T-helper 2 cell treated with Interferon-gamma antibody and Interleukin-4, amounts not matched to agents 5 μg/mL and 100 μg/mL, for 36 hours (primary cell): ENCODE measurements around the gene CCDC149.
A peak's percentile ranks its signal among the peaks of the same experiment; 100 is the strongest.

Source experiments
- DNase-seq: peaks from one replicate; pipeline ENCODE4 v3.0.0; 2021; ENCODE audit warnings: low spot score
- H3K27ac Mint-ChIP-seq: one replicate; pipeline ENCODE4 v1.8.0; 2021; ENCODE audit warnings: mild to moderate bottlenecking, mixed read lengths
- H3K27me3 Mint-ChIP-seq: one replicate; pipeline ENCODE4 v1.8.0; 2021; ENCODE audit warnings: low read depth, mixed read lengths
- H3K36me3 Mint-ChIP-seq: one replicate; pipeline ENCODE4 v1.8.0; 2021; ENCODE audit warnings: low read depth, mixed read lengths
- H3K4me1 Mint-ChIP-seq: one replicate; pipeline ENCODE4 v1.8.0; 2021; ENCODE audit warnings: low read depth, mixed read lengths
- H3K4me3 Mint-ChIP-seq: one replicate; pipeline ENCODE4 v1.8.0; 2022; ENCODE audit warnings: mild to moderate bottlenecking, moderate library complexity, mixed read lengths
- H3K9me3 Mint-ChIP-seq: one replicate; pipeline ENCODE4 v1.8.0; 2021; ENCODE audit warnings: mixed read lengths

The CCDC149 gene

DNA sequence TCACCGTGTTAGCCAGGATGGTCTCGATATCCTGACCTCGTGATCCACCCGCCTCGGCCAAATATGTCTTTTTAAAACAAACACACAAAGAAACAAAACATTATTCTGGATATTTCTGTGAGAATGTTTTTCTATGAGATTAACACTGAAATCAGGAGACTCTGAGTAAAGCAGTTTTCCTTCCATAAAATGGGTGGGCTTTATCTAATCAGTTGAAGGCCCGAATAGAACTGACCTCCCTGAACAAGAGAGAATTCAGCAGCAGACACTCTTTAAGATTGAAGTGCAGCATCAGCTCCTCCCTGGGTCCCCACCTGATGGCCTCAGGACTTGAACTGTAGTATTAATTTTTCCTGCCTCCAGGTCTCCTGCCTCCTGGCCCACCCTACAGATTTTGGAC lies 139.9 kb downstream of the CCDC149 start:
- Mint-ChIP-seq H3K9me3 (no peaks in the 10 kb centered on the region), H3K36me3 (no peaks in the 10 kb centered on the region), H3K27ac (no peak overlapping the region), H3K4me3 (no peak overlapping the region), H3K4me1 (peaks cover 8% of the 10 kb centered on the region), H3K27me3 (no peaks in the 10 kb centered on the region)
- no peak for DNase-seq

DNA sequence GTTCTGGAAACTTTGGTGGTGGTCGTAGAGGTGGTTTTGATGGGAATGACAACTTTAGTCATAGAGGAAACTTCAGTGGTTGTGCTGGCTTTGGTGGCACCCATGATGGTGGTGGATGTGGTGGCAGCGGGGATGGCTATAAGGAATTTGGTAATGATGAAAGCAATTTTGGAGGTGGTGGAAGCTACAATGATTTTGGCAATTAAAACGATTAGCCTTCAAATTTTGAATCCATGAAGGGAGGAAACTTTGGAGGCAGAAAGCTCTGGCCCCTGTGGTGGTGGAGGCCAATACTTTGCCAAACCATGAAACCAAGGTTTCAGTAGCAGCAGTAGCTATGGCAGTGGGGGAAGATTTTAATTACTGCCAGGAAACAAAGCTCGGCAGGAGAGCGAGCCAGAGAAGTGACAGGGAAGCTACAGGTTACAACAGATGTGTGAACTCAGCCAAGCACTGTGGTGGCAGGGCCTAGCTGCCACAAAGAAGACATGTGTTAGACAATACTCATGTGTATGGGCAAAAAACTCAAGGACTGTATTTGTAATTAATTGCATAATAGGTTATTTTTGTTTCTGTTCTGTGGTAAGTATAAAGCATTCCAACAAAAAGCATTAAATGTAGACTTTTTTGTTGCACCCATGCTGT lies 140.7 kb downstream of the CCDC149 start:
- H3K27me3 Mint-ChIP-seq: no peaks in the 10 kb centered on the region
- no peak overlapping the region for H3K27ac Mint-ChIP-seq
- H3K36me3 Mint-ChIP-seq: no peaks in the 10 kb centered on the region
- no peaks in the 10 kb centered on the region for H3K9me3 Mint-ChIP-seq
- no peak for DNase-seq
- no peak overlapping the region for H3K4me3 Mint-ChIP-seq
- H3K4me1 Mint-ChIP-seq: peaks cover 8% of the 10 kb centered on the region

DNA sequence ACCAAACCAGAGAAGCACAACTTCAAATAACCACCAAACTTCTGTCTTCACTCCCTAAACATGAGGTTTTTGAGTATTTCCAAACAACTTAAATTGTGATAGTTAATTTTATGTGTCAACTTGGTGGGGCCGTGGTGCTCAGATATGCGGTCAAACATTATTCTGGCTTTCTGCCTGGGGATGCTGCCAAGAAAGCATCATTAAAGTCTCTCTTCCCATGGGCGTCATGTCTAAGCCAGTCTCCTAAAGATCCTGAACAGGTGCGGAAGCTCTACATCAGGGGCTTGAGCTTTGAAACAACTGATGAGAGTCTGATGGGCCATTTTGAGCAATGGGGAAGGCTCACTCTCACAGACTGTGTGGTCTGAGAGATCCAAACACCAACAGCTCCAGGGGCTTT lies 141.6 kb downstream of the CCDC149 start:
- Mint-ChIP-seq H3K4me1 (peaks cover 8% of the 10 kb centered on the region), H3K27ac (no peak overlapping the region), H3K9me3 (peaks cover 3% of the 10 kb centered on the region), H3K27me3 (no peaks in the 10 kb centered on the region), H3K36me3 (no peaks in the 10 kb centered on the region), H3K4me3 (no peak overlapping the region)
- no peak for DNase-seq

DNA sequence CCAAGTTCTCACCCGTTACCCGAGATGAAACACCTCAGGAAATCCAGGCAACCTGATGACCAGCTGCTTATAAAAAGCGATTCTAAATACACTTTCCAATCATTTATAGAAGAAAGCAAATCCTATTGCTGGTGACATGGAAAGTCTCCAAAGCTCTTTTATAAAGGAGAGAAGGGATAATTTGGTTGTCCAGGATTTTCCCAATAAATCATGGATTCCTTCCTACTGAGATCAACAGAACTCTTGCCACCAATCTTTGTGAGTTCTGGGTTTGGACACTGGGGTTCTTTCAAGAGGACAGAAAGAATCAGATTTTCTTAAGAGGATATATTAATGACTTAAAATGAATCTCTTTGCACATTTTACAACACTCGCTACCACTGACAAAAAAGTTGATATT lies 142.2 kb downstream of the CCDC149 start:
- Mint-ChIP-seq H3K27ac (no peak overlapping the region), H3K4me1 (peaks cover 8% of the 10 kb centered on the region), H3K36me3 (no peaks in the 10 kb centered on the region), H3K4me3 (no peak overlapping the region), H3K9me3 (peaks cover 3% of the 10 kb centered on the region), H3K27me3 (no peaks in the 10 kb centered on the region)
- DNase-seq: no peak

DNA sequence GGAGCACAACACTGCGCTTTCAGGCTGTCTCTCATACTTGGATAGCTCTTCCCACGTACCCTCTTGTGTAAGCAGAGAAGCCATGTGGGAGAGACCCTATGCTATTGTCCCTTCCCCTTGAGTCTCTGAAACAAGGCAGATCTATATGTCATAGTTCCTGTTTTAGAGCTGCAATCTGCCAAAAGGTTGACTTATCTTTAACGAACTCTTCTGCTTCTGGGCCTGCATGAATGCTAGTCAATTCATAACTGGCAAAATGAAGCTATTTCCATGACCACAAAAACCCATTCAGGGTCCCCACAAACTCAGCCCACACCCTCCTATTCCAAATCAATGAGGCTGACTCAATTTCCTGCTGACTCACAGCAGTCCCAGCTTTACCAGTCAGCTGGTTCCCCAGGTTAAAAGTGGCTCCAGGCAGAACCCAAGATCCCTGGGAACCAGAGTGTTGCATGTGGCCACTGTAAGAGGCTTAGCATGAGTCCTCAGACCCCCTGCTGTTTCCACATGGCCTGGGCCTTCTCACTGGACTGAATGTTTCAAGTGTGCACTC lies 142.7 kb downstream of the CCDC149 start:
- no peaks in the 10 kb centered on the region for H3K27me3 Mint-ChIP-seq

DNA sequence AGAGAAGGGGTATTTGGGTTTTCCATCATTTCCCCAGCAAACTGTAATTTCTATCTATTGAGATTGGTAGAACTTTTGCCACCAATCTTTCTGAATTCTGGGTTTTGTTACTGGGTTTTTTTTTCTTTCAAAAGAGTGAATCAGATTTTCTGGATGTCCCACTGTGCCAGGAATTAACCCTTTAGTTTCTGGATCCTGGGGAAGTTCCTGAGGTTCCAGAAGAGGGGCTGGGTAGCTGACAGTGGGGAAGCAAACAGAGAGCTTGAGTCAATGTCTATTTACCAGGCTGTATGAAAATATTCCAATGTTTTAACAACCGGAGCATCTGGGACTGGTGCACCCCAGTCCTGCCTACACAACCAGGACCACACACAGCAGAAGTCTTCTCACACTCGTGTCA lies 143.3 kb downstream of the CCDC149 start:
- no peak for DNase-seq
- no peaks in the 10 kb centered on the region for H3K27me3 Mint-ChIP-seq
- H3K36me3 Mint-ChIP-seq: no peaks in the 10 kb centered on the region
- H3K27ac Mint-ChIP-seq: no peak overlapping the region
- H3K4me3 Mint-ChIP-seq: no peak overlapping the region
- peaks cover 3% of the 10 kb centered on the region for H3K9me3 Mint-ChIP-seq
- H3K4me1 Mint-ChIP-seq: peaks cover 8% of the 10 kb centered on the region

More for the DNA sequence above, 142.7 kb downstream of the CCDC149 start:
- Mint-ChIP-seq H3K4me3 (no peak overlapping the region), H3K9me3 (peaks cover 3% of the 10 kb centered on the region), H3K36me3 (no peaks in the 10 kb centered on the region), H3K27ac (no peak overlapping the region), H3K4me1 (peaks cover 8% of the 10 kb centered on the region)
- DNase-seq: peak; percentile 27

DNA sequence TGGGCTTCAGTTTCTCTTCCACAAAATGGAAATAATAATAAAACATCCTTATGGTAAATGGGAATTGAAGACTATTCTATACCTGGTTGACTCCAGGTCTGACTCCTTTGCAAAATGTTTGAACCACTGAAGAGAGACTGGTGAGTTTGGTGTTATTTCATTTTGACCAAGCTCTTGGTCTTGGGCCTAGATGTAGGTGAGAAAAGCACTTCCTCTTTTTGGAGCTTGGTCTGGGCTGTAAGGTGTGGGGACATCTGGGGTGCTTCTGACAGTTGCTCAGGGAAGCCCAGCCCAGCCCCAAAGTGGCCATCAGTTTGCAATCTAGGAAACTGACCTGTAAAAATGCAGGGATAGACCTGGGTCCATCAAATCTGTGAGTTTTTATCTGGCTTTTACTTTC lies 144.2 kb downstream of the CCDC149 start:
- Mint-ChIP-seq H3K27me3 (no peaks in the 10 kb centered on the region), H3K4me1 (peaks cover 8% of the 10 kb centered on the region), H3K9me3 (peaks cover 3% of the 10 kb centered on the region), H3K36me3 (no peaks in the 10 kb centered on the region), H3K4me3 (no peak overlapping the region), H3K27ac (no peak overlapping the region)
- DNase-seq: no peak

DNA sequence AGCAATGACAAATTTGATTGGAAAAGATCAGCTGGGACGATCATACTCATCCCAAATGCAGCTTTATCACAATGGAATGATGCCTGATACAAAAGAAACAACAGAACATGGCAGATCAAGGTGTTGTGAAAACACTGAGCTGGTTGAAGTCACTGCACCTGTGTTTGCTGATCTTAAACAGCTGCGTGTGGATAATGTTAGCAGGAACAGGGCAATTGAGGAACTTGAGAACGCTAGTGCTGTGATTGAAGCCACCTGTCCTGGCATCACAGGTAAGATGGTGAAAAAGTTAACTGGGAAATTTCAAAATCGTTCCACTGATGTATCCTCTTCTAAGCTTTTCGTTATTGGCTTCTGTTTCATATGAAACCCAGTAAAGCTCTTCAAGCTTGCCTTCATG lies 144.8 kb downstream of the CCDC149 start:
- Mint-ChIP-seq H3K4me3 (no peak overlapping the region), H3K4me1 (peaks cover 8% of the 10 kb centered on the region), H3K27me3 (no peaks in the 10 kb centered on the region), H3K9me3 (peaks cover 3% of the 10 kb centered on the region), H3K36me3 (no peaks in the 10 kb centered on the region), H3K27ac (no peak overlapping the region)
- DNase-seq: no peak

DNA sequence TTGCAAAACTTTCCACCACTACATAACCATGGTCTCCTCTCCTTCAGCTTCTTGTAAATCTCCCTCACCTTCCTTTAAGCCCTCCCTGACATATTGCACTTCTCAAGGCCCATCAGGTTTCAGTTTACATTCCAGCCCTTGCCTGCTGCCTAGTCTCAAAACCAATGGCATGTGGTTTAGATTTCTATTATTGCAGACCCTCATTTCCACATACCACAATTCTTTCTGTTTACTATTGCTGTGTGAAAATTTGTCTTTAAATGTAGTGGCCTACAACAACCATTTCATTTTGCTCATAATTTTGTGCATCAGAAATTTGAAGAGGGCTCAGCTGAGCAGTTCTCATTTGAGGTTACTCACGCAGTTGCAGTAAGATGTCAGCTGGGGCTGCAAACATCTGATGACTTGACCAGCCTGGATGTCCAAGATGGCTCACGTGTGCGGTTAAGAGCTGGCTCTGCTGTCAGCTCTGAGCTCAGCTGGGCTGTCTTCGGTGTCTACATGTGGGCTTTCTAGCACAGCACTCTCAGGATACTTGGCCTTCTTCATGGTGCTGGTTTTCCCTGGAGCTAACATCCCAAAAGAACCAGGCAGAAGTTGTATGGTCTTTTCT lies 147.4 kb downstream of the CCDC149 start:
- peaks cover 4% of the 10 kb centered on the region for H3K27me3 Mint-ChIP-seq
- H3K27ac Mint-ChIP-seq: no peak overlapping the region
- no peaks in the 10 kb centered on the region for H3K36me3 Mint-ChIP-seq
- no peak overlapping the region for H3K4me3 Mint-ChIP-seq
- DNase-seq: no peak
- H3K4me1 Mint-ChIP-seq: peaks cover 8% of the 10 kb centered on the region
- peaks cover 3% of the 10 kb centered on the region for H3K9me3 Mint-ChIP-seq

DNA sequence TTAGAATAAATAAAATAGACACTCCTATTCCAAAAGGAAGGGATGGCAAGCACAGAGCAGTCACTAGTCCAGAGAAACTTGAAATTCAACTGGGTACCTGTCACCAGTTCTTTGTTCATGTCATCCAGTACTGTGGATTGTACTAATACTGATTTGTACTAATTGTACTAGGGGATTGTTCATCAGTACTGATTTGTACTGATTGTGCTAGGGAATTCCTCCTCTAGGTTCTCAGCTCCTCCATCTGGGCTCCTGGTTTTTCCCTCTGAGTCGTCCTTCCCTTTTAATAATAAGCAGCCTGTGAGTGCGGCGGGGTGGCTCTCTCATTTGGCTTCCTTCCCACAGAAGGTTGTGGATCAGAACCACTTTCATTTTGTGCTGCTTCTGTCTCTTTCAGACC lies 148.5 kb downstream of the CCDC149 start:
- H3K4me1 Mint-ChIP-seq: peaks cover 2% of the 10 kb centered on the region
- DNase-seq: no peak
- peaks cover 4% of the 10 kb centered on the region for H3K27me3 Mint-ChIP-seq
- H3K27ac Mint-ChIP-seq: no peak overlapping the region
- peaks cover 3% of the 10 kb centered on the region for H3K9me3 Mint-ChIP-seq
- H3K4me3 Mint-ChIP-seq: no peak overlapping the region
- no peaks in the 10 kb centered on the region for H3K36me3 Mint-ChIP-seq

DNA sequence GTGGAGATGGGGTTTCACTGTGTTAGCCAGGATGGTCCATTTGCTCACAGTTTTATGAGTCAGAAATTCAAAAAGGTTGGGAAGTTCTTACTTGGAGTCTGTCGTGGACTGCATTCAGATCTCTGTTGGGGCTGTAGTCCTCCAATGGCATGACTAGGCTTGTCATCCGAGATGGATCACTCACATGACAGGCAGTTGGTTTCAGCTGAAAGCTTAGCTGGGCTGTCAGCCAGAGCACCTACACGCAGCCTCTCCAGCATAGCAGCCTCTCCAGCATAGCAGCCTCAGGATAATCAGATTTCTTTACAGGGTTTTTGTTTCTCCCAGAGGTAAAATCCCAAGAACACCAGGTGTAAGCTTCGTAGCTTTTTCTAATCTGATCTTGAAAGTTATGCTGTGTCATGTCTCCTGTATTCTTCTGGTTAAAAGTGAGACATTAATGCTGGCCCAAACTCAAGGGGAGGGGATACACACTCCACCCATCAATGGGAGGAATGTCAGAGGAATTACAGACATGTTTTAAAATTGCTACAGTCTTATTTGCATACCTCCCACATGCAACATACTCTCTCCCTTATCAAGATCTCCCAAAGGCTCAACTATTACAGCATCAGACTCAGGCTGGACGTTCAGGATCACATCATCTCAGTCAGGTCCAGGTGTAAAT lies 149.1 kb downstream of the CCDC149 start:
- no peaks in the 10 kb centered on the region for H3K4me1 Mint-ChIP-seq
- peaks cover 4% of the 10 kb centered on the region for H3K27me3 Mint-ChIP-seq
- peaks cover 3% of the 10 kb centered on the region for H3K9me3 Mint-ChIP-seq
- no peak overlapping the region for H3K27ac Mint-ChIP-seq
- DNase-seq: no peak
- no peaks in the 10 kb centered on the region for H3K36me3 Mint-ChIP-seq
- H3K4me3 Mint-ChIP-seq: no peak overlapping the region
